ENCODE data around the gene LMNTD2.
A peak's percentile ranks its signal among the peaks of the same experiment; 100 is the strongest.

Gene LMNTD2

DNA sequence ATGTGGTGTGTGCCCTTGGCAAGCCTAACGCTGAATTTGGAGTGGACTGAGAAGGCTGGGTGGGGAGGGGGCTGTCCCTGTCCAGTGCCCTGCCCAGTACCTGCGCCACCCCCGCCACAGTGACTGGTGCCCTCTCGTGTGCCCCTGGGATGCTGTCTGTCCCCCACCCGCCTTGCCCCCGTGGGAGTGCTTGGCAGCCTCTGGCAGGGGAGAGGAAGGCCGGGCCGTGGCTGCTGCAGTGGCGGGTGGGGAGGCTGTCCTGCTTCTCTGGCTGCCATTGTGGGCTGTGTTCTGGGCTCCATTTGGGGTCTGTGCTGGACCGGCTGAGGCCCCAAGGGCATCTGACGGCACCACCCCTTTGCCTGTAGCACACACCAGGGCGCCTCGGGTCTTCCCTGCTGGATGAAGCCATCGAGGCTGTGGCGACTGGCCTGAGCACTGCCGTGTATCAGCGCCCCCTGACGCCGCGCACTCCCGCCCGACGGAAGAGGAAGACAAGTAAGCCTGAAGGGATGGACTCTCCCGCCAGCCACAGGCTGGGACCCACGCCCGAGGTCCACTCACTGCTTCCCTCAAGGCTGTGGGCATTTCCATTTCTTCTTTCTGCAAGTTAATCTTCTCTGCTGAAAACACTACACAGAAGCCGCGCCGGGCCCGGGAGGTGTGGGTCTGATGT lies 37.6 kb upstream of the LMNTD2 start:
- Mint-ChIP-seq H3K27ac (no peak overlapping the region), H3K4me1 (no peaks in the 10 kb centered on the region), H3K36me3 (ENCODE audit: low read depth) (peaks cover 46% of the 10 kb centered on the region), H3K27me3 (ENCODE audit: low read depth, poor library complexity) (no peaks in the 10 kb centered on the region), H3K4me3 (no peak overlapping the region), H3K9me3 (no peaks in the 10 kb centered on the region)
- no peak for DNase-seq
- TF ChIP-seq, protein P1, sequence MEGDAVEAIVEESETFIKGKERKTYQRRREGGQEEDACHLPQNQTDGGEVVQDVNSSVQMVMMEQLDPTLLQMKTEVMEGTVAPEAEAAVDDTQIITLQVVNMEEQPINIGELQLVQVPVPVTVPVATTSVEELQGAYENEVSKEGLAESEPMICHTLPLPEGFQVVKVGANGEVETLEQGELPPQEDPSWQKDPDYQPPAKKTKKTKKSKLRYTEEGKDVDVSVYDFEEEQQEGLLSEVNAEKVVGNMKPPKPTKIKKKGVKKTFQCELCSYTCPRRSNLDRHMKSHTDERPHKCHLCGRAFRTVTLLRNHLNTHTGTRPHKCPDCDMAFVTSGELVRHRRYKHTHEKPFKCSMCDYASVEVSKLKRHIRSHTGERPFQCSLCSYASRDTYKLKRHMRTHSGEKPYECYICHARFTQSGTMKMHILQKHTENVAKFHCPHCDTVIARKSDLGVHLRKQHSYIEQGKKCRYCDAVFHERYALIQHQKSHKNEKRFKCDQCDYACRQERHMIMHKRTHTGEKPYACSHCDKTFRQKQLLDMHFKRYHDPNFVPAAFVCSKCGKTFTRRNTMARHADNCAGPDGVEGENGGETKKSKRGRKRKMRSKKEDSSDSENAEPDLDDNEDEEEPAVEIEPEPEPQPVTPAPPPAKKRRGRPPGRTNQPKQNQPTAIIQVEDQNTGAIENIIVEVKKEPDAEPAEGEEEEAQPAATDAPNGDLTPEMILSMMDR (IDR thresholded peaks at IDR 0.05), result no peak

DNA sequence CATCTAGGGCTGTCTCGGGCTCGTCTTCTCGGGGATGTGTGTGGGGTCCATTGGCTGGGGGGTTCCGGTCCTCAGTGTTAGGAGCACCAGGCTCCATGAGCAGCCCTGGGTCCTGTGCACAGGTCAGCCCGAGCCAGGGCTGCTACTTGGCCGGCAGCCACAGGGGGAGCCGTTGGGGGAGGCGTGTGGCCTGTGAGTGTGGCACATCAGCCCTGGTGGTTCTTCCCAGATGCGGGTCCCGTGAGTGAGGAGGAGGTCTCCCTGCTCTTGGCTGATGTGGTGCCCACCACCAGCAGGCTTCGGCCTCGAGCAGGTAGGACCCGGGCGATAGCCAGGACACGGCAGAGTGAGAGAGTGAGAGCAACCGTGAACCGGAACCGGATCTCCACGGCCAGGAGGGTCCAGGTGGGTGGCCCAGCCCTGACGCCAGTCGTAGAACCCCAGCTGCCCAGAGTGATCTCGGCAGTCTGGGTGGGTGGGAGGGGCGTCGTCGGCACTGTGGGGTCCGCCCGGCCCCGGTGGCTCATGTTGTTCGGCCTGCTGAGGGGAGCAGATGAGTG lies 36.7 kb upstream of the LMNTD2 start:
- H3K27me3 Mint-ChIP-seq (ENCODE audit: low read depth, poor library complexity), result no peaks in the 10 kb centered on the region
- H3K27ac Mint-ChIP-seq, result peak overlapping the region; percentile 74
- no peaks in the 10 kb centered on the region for H3K4me1 Mint-ChIP-seq
- H3K9me3 Mint-ChIP-seq, result no peaks in the 10 kb centered on the region
- H3K36me3 Mint-ChIP-seq (ENCODE audit: low read depth), result peaks cover 52% of the 10 kb centered on the region
- H3K4me3 Mint-ChIP-seq, result no peak overlapping the region
- DNase-seq, result no peak
- TF ChIP-seq, protein P1 (IDR thresholded peaks at IDR 0.05), result no peak

DNA sequence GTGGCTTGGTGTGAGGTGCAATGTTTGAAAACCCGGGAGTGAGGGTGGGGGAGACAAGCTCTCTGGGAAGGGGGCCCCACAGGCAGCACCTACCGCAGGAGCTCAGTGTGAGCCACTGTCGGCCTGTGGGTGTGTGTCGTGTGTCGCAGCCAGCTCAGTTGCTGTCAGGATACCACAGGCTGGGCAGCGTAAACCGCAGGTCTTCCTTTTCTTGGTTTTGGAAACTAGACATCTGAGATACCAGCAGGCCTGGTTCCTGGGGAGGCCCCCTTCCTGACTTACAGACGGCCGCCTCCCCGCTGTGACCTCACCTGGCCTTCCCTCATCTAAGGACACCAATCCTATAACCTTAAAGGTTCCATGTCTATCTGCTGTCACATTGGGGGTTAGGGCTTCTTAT lies 35.8 kb upstream of the LMNTD2 start:
- no peaks in the 10 kb centered on the region for H3K4me1 Mint-ChIP-seq
- peaks cover 49% of the 10 kb centered on the region for H3K36me3 Mint-ChIP-seq (ENCODE audit: low read depth)
- H3K27me3 Mint-ChIP-seq (ENCODE audit: low read depth, poor library complexity), result no peaks in the 10 kb centered on the region
- H3K27ac Mint-ChIP-seq, result no peak overlapping the region
- TF ChIP-seq, protein P1 (IDR thresholded peaks at IDR 0.05), result no peak
- no peak for DNase-seq
- H3K9me3 Mint-ChIP-seq, result no peaks in the 10 kb centered on the region
- H3K4me3 Mint-ChIP-seq, result no peak overlapping the region

DNA sequence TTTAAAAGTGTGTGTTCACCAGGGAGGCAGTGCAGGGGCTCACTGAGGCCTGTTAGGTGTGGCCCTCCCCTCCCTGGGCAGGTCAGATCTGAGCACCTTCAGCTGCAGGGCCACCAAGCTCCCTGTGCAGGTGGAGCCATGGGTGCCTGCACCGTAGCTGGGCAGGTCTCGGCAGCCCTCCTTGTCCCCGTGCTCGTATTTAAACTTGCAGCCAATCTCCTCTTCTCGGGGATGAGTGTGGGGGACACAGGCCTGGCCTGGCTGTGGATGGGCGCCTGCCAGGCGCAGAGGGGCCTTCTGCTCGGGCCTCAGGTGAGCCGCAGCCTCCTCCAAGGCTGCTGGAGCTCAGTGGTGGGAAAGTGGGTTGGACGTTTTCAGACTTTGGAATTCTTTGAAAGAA lies 34.9 kb upstream of the LMNTD2 start:
- Mint-ChIP-seq H3K9me3 (no peaks in the 10 kb centered on the region), H3K27ac (no peak overlapping the region), H3K4me3 (no peak overlapping the region), H3K27me3 (ENCODE audit: low read depth, poor library complexity) (no peaks in the 10 kb centered on the region), H3K36me3 (ENCODE audit: low read depth) (peaks cover 55% of the 10 kb centered on the region), H3K4me1 (no peaks in the 10 kb centered on the region)
- TF ChIP-seq, protein P1 (IDR thresholded peaks at IDR 0.05), result no peak
- DNase-seq, result no peak

DNA sequence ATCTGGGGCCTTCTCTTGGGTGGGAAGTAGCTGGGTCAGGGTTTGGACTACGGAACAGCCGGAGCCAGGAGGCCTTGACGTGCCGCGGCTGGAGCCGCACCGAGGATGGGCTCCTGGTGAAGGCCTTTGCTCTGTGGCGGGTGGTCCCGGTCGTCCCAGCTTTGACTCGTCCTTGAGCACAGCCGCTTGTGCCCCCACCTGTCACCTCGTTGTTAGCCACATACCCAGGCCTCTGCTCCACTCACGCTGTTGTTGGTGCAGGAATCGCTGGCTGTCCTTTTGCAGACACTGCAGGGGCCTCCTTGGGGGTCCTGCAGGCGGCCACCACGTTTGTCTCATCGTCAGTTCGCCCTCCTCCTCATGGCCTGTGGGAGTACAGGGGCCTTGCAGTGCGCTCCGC lies 32.8 kb upstream of the LMNTD2 start:
- H3K9me3 Mint-ChIP-seq, result no peaks in the 10 kb centered on the region
- DNase-seq, result no peak
- H3K4me3 Mint-ChIP-seq, result no peak overlapping the region
- peaks cover 64% of the 10 kb centered on the region for H3K36me3 Mint-ChIP-seq (ENCODE audit: low read depth)
- H3K4me1 Mint-ChIP-seq, result no peaks in the 10 kb centered on the region
- TF ChIP-seq, protein P1 (IDR thresholded peaks at IDR 0.05), result no peak
- H3K27ac Mint-ChIP-seq, result no peak overlapping the region
- no peaks in the 10 kb centered on the region for H3K27me3 Mint-ChIP-seq (ENCODE audit: low read depth, poor library complexity)

DNA sequence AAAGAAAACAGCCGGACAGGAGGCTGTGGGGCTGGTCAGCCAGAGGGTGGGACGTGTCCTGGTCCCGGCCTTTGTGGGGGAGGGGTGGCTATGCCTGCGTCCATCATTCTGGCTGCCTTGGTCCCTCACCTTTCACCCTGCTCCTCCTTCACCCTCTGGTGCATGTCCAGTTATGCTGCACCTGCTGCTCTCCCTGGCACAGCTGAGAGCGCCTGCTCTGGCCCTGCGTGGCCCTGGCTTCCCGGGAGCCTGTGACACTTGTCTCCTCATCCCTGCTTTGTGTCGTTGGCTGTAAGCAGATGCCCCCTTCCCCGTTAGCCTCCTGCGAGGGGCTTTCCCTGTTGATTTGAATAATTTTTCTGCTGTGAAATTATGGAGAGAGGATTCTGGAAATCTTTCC lies 32.4 kb upstream of the LMNTD2 start:
- peaks cover 68% of the 10 kb centered on the region for H3K36me3 Mint-ChIP-seq (ENCODE audit: low read depth)
- TF ChIP-seq, protein P1 (IDR thresholded peaks at IDR 0.05), result no peak
- H3K27me3 Mint-ChIP-seq (ENCODE audit: low read depth, poor library complexity), result no peaks in the 10 kb centered on the region
- no peak overlapping the region for H3K27ac Mint-ChIP-seq
- H3K9me3 Mint-ChIP-seq, result no peaks in the 10 kb centered on the region
- no peak for DNase-seq
- H3K4me1 Mint-ChIP-seq, result no peaks in the 10 kb centered on the region
- no peak overlapping the region for H3K4me3 Mint-ChIP-seq
